ENCODE results near the gene PLEKHG3.

Gene PLEKHG3

DNA sequence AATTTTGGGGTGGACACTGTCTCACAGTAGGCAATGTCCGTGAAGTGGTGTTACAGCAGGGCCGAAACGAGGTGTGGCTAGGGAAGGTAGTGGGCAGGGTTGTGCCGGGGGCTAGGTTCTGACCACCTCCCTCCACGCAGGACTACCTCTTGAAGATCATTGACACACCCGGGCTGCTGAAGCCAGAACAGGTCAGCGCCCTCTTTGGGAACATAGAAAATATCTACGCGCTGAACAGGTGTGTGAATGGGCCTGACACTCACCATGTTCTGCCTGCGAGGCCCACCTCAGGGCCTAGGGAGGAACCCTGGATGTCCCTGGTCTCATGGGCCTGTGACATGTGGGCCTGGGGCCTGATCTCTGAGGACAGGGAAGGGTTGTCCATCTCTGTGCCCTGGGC, 24.6 kb downstream of the PLEKHG3 start:
- DNase-seq = no peak

GRCh38 chr14:64729386-64730060, 25.3 kb downstream of the PLEKHG3 start:
- no peak for DNase-seq

DNA sequence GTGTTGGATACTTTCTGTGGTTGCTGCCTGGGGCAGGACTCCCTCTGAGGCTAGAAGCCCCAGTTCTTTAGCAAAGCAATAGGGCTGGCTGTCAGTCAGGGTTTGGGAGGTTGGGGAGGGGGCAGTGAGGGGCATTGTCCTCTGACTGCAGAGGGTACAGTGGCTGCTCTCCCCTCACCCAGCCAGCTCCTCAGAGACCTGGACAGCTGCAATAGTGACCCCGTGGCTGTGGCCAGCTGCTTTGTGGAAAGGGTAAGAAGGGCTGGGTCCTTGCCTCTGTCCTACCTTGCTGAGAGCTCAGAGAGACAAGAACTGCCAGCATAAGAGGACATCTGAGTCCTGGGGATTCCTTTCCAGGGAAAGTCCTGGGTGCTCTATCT, 25.8 kb downstream of the PLEKHG3 start:
- no peak for DNase-seq

DNA sequence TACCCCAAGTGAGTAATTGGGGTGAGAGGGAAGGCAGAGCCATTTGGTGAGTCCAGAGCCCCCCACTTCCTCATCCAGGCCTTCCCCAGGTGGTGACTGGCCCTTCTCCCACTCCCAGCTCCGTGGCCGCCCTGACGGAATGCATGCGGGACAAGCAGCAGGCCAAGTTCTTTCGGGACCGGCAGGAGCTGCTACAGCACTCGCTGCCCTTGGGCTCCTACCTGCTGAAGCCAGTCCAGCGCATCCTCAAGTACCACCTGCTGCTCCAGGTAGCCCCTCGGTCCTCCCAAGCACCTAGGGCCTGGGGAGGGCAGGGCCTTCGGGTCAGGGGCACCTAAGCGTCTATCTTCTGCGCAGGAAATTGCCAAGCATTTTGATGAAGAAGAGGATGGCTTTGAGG, 26.5 kb downstream of the PLEKHG3 start:
- no peak for DNase-seq

GRCh38 chr14:64731141-64731581, 26.9 kb downstream of the PLEKHG3 start:
- DNase-seq = no peak

- DNase-seq = no peak
Measured at GRCh38 chr14:64732066-64732465, 27.8 kb downstream of the PLEKHG3 start.

DNA sequence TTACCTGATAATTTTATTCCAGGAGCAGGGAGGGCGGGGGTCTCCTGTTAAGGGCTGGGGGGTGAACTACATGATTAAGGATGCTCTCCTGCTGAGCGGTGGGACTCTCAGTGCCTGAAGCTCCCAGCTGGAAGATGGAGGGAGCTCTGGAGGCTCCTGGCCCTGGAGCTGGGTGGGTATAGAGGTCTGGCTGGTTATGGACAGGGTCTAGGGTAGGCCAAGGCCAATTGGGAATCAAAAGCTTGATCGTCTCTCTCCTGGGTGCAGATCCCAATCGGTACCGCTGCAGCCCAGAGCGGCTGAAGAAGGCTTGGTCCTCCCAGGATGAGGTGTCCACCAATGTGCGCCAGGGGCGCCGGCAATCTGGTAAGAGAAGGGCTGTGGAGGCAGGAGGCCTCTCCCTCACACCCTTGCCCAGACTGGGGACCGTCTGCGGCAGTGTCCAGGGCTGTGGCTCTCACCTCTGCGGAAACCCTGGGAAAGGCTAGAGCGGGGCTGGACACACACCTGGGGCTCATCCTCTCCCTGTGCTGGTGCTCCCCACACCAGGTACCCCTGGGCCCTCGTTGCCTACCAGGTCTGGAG, 28.4 kb downstream of the PLEKHG3 start:
- DNase-seq = no peak

DNA sequence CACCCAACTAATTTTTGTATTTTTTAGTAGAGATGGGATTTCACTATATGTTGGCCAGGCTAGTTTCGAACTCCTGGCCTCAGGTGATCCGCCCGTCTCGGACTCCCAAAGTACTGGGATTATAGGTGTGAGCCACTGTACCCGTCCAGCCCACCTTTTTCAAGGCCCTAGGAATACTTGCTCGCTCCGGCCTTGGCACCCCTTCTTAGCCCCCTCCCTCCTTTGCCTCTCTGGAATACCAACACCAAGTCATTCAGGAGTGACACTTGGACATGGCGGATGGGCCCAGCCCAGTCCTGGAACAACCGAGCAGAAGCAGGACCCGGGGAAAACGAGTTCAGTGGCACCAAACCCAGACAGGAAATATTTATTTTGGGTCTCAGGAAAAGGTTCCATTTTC, 29.1 kb downstream of the PLEKHG3 start:
- DNase-seq = no peak

GRCh38 chr14:64733899-64734298, 29.7 kb downstream of the PLEKHG3 start:
- DNase-seq = no peak

- no peak for DNase-seq
Measured at GRCh38 chr14:64734990-64735389, 30.8 kb downstream of the PLEKHG3 start.

- no peak for DNase-seq
Measured at GRCh38 chr14:64736271-64737169, 32.3 kb downstream of the PLEKHG3 start.

DNA sequence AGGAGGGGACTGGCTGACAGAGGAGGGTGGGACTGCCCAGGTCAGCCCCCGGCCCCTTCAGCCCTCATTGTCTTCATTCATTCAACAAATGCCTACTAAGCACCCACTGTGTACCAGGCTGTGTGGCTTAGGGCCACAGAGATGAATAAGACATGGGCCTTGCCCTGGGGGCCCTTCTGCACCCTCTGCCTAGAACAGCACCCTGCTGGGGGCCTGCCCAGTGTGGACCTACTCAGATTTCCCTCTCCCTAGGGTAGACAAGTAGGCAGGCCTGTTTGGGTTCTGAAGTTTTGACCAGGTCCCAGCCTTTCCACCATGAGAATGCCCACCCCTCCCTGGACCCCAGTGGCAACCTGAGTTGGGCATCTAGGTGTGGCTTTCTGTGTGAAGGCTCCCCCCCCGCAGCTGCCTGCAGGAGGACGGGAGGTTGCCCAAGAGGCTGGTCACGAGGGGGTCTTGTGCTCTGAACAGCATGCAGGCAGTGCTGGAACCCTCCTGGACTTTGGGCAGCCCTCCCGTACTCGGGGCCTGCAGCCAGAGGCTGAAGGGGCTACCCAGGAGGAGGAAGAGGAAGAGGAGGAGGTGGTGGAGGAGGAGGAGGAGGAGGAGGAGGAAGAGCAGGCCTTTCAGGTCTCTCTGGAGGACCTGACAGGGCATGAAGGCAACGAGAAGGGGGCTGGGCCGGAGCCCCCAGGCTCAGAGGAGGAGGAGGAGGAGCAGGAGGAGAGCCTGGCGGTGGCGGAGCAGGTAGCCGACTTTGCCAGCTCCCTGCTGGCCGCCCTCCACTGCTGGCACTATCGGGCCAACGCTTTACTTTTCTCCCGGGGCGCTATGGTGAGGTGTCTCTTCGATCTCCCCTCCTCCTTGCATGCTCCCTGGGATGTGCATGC, 33.4 kb downstream of the PLEKHG3 start:
- DNase-seq = no peak

DNA sequence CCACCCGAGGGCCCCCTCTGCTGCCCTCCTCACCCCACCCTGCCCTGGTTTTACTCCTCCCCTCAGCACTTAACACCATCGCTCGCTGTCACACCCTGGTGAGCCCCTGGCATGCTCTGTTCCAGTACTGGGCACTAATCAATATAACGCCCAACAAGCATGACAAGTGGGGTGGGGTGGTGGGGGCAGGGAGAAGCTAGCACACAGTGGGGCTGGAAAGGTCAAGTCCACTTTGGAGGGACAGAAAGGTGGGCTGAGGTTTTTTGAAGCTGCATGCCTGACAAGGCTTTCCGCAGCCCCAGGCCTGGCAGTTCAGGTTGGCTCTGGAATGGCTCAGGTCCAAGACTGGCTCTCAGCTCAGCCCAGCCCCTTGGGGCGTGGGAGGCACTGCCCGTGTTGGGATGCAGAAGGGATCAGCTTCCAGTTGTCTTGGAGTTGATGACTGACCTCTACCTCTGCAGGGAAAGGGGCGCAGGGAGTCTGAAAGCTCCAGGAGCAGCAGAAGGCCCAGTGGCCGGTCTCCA, 34.1 kb downstream of the PLEKHG3 start:
- DNase-seq = no peak

- DNase-seq = no peak
Measured at GRCh38 chr14:64741200-64741599, 37.0 kb downstream of the PLEKHG3 start.

DNA sequence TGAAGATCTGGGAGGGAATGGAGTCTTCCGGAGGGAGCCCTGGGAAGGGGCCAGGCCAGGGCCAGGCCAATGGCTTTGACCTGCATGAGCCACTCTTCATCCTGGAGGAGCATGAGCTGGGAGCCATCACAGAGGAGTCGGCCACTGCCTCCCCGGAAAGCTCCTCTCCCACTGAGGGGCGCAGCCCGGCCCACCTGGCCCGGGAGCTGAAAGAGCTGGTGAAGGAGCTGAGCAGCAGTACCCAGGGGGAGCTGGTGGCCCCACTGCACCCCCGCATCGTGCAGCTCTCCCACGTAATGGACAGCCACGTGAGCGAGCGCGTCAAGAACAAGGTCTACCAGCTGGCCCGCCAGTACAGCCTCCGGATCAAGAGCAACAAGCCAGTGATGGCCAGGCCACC, 37.7 kb downstream of the PLEKHG3 start:
- DNase-seq = no peak

- DNase-seq = no peak
Measured at GRCh38 chr14:64743061-64743460, 38.8 kb downstream of the PLEKHG3 start.

- no peak for DNase-seq
Measured at GRCh38 chr14:64745511-64746091, 41.4 kb downstream of the PLEKHG3 start.

GRCh38 chr14:64746298-64747250, 42.4 kb downstream of the PLEKHG3 start:
- DNase-seq = no peak

DNA sequence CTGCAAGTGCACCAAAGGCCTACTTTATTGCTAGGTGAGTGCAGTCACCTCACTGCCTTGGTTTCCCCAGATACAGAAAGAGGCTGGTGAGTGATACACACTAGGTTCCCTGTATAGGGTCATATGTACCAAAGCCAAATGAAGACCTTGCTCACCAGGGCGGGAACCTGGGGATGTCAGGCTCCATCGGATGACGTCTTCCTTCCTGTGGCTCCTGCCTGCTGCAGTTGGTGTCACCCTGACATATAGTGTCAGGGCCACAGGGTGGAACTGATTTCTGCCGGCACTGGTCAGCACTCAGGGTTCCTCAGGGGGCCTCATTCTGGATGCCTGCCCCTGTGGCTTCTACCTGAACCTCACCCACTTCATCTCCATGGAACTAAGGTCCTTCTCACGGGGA, 43.1 kb downstream of the PLEKHG3 start:
- DNase-seq = no peak

- DNase-seq = no peak
Measured at GRCh38 chr14:64748521-64748920, 44.3 kb downstream of the PLEKHG3 start.

Data from AML-193 (cell line).